Memory B cell (primary cell): ENCODE data around the gene SEMA7A.

Source experiments
- ATAC-seq: fragments of 150-1000 bp; cut with Tn5 transposase; 2 replicates; pipeline ENCODE4 v1.10.0; 2021; ENCODE audit warnings: low read depth, mild to moderate bottlenecking, moderate library complexity
- DNase-seq, 2 donors: peaks; one replicate each; pipeline ENCODE4 v3.0.0; 2022; ENCODE audit warnings: low spot score in 2 of 2
- H3K27ac Mint-ChIP-seq: one replicate; pipeline ENCODE4 v1.8.0; 2022; ENCODE audit warnings: mild to moderate bottlenecking, moderate library complexity, mixed read lengths
- H3K27me3 Mint-ChIP-seq: one replicate; pipeline ENCODE4 v1.8.0; 2022; ENCODE audit warnings: mixed read lengths
- H3K36me3 Mint-ChIP-seq: one replicate; pipeline ENCODE4 v1.8.0; 2022; ENCODE audit warnings: mild to moderate bottlenecking, mixed read lengths
- H3K4me1 Mint-ChIP-seq: one replicate; pipeline ENCODE4 v1.8.0; 2022; ENCODE audit warnings: mixed read lengths
- H3K4me3 Mint-ChIP-seq: one replicate; pipeline ENCODE4 v1.8.0; 2022; ENCODE audit warnings: mild to moderate bottlenecking, moderate library complexity, mixed read lengths
- H3K9me3 Mint-ChIP-seq: one replicate; pipeline ENCODE4 v1.8.0; 2022; ENCODE audit warnings: mixed read lengths

Gene SEMA7A

GRCh38 chr15:74420193-74420905, 13.4 kb downstream of the SEMA7A start:
- H3K4me3 Mint-ChIP-seq: peak overlapping the region; percentile 68
- H3K27me3 Mint-ChIP-seq: no peaks in the 10 kb centered on the region
- peaks cover 82% of the 10 kb centered on the region for H3K4me1 Mint-ChIP-seq
- DNase-seq (no peak), ATAC-seq (peak; percentile 29)
- H3K27ac Mint-ChIP-seq: peak overlapping the region; percentile 87
- H3K36me3 Mint-ChIP-seq: peaks cover 17% of the 10 kb centered on the region
- H3K9me3 Mint-ChIP-seq: no peaks in the 10 kb centered on the region

GRCh38 chr15:74419432-74419831, 14.3 kb downstream of the SEMA7A start:
- Mint-ChIP-seq H3K27ac (no peak overlapping the region), H3K27me3 (no peaks in the 10 kb centered on the region), H3K9me3 (no peaks in the 10 kb centered on the region), H3K4me3 (no peak overlapping the region), H3K36me3 (peaks cover 21% of the 10 kb centered on the region), H3K4me1 (peaks cover 77% of the 10 kb centered on the region)
- no peak for ATAC-seq
- DNase-seq: no peak

GRCh38 chr15:74418575-74419338, 15.0 kb downstream of the SEMA7A start:
- Mint-ChIP-seq H3K4me1 (peaks cover 77% of the 10 kb centered on the region), H3K9me3 (no peaks in the 10 kb centered on the region), H3K4me3 (no peak overlapping the region), H3K27ac (peak overlapping the region; percentile 77), H3K36me3 (peaks cover 27% of the 10 kb centered on the region), H3K27me3 (no peaks in the 10 kb centered on the region)
- no peak for ATAC-seq
- no peak for DNase-seq

- H3K27me3 Mint-ChIP-seq: no peaks in the 10 kb centered on the region
- H3K36me3 Mint-ChIP-seq: peaks cover 34% of the 10 kb centered on the region
- H3K4me1 Mint-ChIP-seq: peaks cover 72% of the 10 kb centered on the region
- H3K4me3 Mint-ChIP-seq: no peak overlapping the region
- H3K27ac Mint-ChIP-seq: peak overlapping the region; percentile 77
- no peak for DNase-seq
- no peak for ATAC-seq
- no peaks in the 10 kb centered on the region for H3K9me3 Mint-ChIP-seq
Measured at GRCh38 chr15:74417670-74418069, 16.1 kb downstream of the SEMA7A start.

- Mint-ChIP-seq H3K4me1 (peaks cover 68% of the 10 kb centered on the region), H3K27me3 (no peaks in the 10 kb centered on the region), H3K4me3 (no peak overlapping the region), H3K9me3 (no peaks in the 10 kb centered on the region), H3K36me3 (peaks cover 36% of the 10 kb centered on the region), H3K27ac (peak overlapping the region; percentile 77)
- ATAC-seq: no peak
- DNase-seq: no peak
Measured at GRCh38 chr15:74417225-74417624, 16.5 kb downstream of the SEMA7A start.

GRCh38 chr15:74415966-74416916, 17.5 kb downstream of the SEMA7A start:
- DNase-seq: no peak
- H3K4me3 Mint-ChIP-seq: peak overlapping the region; percentile 15
- no peaks in the 10 kb centered on the region for H3K27me3 Mint-ChIP-seq
- H3K4me1 Mint-ChIP-seq: peaks cover 58% of the 10 kb centered on the region
- no peaks in the 10 kb centered on the region for H3K9me3 Mint-ChIP-seq
- ATAC-seq: peak; percentile 19
- peaks cover 40% of the 10 kb centered on the region for H3K36me3 Mint-ChIP-seq
- H3K27ac Mint-ChIP-seq: peak overlapping the region; percentile 77

GRCh38 chr15:74414603-74415338, 19.0 kb downstream of the SEMA7A start:
- no peaks in the 10 kb centered on the region for H3K9me3 Mint-ChIP-seq
- H3K4me3 Mint-ChIP-seq: no peak overlapping the region
- H3K27ac Mint-ChIP-seq: peak overlapping the region; percentile 58
- ATAC-seq (no peak), DNase-seq (no peak)
- peaks cover 46% of the 10 kb centered on the region for H3K4me1 Mint-ChIP-seq
- H3K36me3 Mint-ChIP-seq: peaks cover 46% of the 10 kb centered on the region
- no peaks in the 10 kb centered on the region for H3K27me3 Mint-ChIP-seq

- Mint-ChIP-seq H3K9me3 (no peaks in the 10 kb centered on the region), H3K27ac (peak overlapping the region; percentile 58), H3K4me3 (no peak overlapping the region), H3K27me3 (no peaks in the 10 kb centered on the region), H3K36me3 (peaks cover 46% of the 10 kb centered on the region), H3K4me1 (peaks cover 43% of the 10 kb centered on the region)
- ATAC-seq (no peak), DNase-seq (no peak)
Measured at GRCh38 chr15:74414081-74414580, 19.6 kb downstream of the SEMA7A start.

- H3K9me3 Mint-ChIP-seq: no peaks in the 10 kb centered on the region
- H3K4me3 Mint-ChIP-seq: no peak overlapping the region
- H3K36me3 Mint-ChIP-seq: peaks cover 46% of the 10 kb centered on the region
- no peaks in the 10 kb centered on the region for H3K27me3 Mint-ChIP-seq
- ATAC-seq (no peak), DNase-seq (no peak)
- peaks cover 41% of the 10 kb centered on the region for H3K4me1 Mint-ChIP-seq
- H3K27ac Mint-ChIP-seq: peak overlapping the region; percentile 75
Measured at GRCh38 chr15:74413350-74414080, 20.2 kb downstream of the SEMA7A start.

GRCh38 chr15:74412159-74412558, 21.6 kb downstream of the SEMA7A start:
- Mint-ChIP-seq H3K27me3 (no peaks in the 10 kb centered on the region), H3K36me3 (peaks cover 43% of the 10 kb centered on the region), H3K4me1 (peaks cover 39% of the 10 kb centered on the region), H3K27ac (no peak overlapping the region), H3K4me3 (no peak overlapping the region), H3K9me3 (no peaks in the 10 kb centered on the region)
- DNase-seq (no peak), ATAC-seq (no peak)

GRCh38 chr15:74411686-74412085, 22.1 kb downstream of the SEMA7A start:
- Mint-ChIP-seq H3K9me3 (no peaks in the 10 kb centered on the region), H3K36me3 (peaks cover 41% of the 10 kb centered on the region), H3K27me3 (no peaks in the 10 kb centered on the region), H3K4me1 (peaks cover 39% of the 10 kb centered on the region), H3K4me3 (no peak overlapping the region), H3K27ac (no peak overlapping the region)
- DNase-seq (no peak), ATAC-seq (no peak)

- H3K4me3 Mint-ChIP-seq: no peak overlapping the region
- H3K4me1 Mint-ChIP-seq: peaks cover 38% of the 10 kb centered on the region
- no peak overlapping the region for H3K27ac Mint-ChIP-seq
- H3K9me3 Mint-ChIP-seq: no peaks in the 10 kb centered on the region
- no peaks in the 10 kb centered on the region for H3K27me3 Mint-ChIP-seq
- DNase-seq (no peak), ATAC-seq (no peak)
- peaks cover 31% of the 10 kb centered on the region for H3K36me3 Mint-ChIP-seq
Measured at GRCh38 chr15:74410502-74410901, 23.3 kb downstream of the SEMA7A start.

GRCh38 chr15:74409225-74409624, 24.5 kb downstream of the SEMA7A start:
- H3K36me3 Mint-ChIP-seq: peaks cover 22% of the 10 kb centered on the region
- H3K27ac Mint-ChIP-seq: no peak overlapping the region
- no peak overlapping the region for H3K4me3 Mint-ChIP-seq
- H3K4me1 Mint-ChIP-seq: peaks cover 38% of the 10 kb centered on the region
- peak; percentile 9 for ATAC-seq
- DNase-seq: no peak
- H3K27me3 Mint-ChIP-seq: no peaks in the 10 kb centered on the region
- no peaks in the 10 kb centered on the region for H3K9me3 Mint-ChIP-seq
